Measurements from ENCODE around the gene LRRN2.

DNA sequence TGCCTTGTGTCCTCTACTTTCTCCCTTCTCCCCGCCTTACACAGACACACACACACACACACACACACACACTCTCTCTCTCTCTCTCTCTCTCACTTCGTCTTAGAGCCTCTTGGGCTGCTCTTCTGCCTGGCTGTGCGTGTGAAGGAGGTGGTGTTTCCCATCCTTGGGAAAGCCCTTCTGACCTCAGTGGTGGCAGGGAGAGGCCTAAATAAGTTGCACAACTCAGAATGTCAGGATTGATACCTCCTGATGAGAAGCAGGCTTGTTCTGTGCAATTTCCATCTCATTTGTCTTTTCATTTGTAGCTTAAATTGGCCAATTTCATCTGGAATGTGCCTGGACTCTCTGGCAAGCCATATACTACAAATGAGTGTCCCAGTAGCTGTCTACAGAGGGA, 25.0 kb downstream of the LRRN2 start:
- TF ChIP-seq, protein P1, sequence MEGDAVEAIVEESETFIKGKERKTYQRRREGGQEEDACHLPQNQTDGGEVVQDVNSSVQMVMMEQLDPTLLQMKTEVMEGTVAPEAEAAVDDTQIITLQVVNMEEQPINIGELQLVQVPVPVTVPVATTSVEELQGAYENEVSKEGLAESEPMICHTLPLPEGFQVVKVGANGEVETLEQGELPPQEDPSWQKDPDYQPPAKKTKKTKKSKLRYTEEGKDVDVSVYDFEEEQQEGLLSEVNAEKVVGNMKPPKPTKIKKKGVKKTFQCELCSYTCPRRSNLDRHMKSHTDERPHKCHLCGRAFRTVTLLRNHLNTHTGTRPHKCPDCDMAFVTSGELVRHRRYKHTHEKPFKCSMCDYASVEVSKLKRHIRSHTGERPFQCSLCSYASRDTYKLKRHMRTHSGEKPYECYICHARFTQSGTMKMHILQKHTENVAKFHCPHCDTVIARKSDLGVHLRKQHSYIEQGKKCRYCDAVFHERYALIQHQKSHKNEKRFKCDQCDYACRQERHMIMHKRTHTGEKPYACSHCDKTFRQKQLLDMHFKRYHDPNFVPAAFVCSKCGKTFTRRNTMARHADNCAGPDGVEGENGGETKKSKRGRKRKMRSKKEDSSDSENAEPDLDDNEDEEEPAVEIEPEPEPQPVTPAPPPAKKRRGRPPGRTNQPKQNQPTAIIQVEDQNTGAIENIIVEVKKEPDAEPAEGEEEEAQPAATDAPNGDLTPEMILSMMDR (conservative IDR thresholded peaks at IDR 0.05; ENCODE audit: low read depth, low read length): no peak
- TF ChIP-seq EZH2 (IDR thresholded peaks at IDR 0.05; ENCODE audit: low read length, unreplicated experiment) (no peak), EZH2phosphoT487 (IDR thresholded peaks at IDR 0.05; ENCODE audit: borderline replicate concordance, low read length) (no peak)
